Stimulated activated CD4-positive, alpha-beta T cell treated with anti-CD3 and anti-CD28 coated beads, Interleukin-15, amount 100 ng/mL, for 1 hour (primary cell): ENCODE measurements around the gene PTPN20.

Source experiments
- DNase-seq, 2 donors: peaks; one replicate each; pipeline ENCODE4 v3.0.0-alpha.2; 2020; ENCODE audit warnings: low read depth in 1 of 2, low spot score in 1 of 2

The PTPN20 gene

DNA sequence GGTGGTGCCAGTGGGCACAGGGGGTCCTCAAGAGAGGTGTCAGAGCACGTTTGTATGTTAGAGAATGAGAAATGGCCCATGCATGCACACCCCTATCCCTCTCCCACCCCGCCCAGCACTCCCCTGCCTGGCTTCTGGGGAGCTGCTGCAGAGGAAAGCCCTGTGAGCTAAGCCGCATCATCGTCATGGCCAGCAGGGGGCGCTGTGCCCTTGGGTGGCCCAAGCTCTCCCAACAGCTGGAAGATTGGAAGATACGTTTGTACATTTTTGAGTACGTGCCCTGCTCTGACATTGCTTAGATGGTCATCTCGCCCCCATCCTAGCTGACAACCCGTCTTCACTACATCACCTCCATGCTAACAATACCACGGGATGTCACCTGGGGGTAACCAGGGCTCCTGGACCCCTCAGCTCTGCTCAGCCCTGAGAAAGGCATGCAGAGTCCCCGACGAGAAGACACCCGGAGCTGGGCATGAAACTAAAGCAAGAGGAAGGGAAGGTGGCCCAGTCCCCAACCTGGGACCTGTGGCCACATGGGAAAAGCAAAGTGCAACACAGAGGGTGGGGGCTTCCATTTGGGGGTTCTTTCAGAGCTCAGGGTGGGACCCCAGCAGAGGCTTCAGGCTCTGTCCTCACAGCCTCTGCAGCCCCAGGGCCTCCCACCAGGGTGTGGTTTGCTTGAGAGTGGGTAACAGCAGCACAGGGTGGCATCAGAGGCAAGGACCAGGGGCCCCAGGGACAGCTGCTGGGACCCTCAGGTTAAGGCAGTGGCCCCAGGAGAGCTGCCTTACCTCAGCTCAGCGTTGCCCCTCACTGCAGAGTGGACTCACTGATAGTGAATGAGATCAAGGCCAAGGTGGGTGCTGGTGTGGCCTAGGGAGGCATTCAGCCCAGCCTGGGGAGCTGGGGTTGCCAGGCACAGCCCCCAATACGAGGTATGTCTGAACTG, 136.6 kb downstream of the PTPN20 start:
- DNase-seq = peak; percentile 54 to 72

DNA sequence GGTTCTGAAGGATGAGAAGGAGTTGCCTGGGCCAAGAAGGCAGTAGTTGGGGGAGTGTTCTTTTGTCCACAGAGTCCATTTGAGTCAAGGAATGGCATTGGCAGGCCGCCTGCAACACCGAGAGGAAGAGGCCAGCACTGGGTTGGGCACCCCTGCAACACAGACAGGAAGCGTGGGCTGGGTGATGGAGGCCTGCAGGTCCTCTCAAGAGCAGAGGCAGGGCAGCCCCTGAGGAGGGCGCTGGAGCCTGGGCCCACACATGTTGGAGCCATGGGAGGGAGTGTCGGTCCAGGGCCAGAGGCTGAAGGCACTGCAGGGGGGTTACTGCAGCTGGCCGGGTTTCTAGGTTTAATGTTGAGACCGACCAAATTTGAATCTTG, 137.3 kb downstream of the PTPN20 start:
- DNase-seq = no peak

DNA sequence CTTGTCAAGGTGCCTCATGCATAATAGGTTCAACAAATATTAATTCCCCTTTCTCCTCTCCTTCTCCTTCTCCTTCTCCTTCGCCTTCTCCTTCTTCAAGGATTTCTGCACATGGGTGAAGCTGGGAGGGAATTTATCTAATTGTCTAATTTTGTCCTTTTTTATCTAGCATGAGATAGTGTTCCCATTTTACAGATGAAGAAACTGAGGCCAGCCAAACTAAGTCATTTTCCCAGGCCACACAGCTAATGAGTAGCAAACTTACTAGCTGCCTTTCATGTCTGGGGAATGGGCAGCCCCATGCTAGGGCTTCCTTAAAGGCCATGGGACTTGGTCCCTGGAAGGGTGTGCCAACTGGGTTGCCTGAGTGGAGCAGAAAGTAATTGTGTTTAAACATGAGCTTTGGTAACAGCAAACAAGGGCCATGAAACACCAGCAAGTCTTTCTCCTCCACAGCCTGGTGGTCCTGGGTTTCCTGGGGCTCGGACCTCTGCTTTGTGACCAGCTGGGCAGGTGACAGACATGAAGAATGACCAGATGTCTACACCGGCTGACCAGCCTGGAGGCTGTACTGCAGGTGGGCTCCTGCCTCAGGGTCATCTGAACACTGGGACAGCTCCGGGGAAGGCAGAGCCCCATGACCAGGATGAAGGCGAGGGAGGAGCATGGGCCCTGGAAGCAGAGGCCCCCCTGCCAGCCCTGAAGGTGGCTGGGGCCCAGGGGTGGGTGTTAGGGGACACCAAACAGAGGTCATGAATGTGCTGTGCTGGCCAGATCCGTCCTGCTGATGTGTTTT, 138.0 kb downstream of the PTPN20 start:
- no peak for DNase-seq

DNA sequence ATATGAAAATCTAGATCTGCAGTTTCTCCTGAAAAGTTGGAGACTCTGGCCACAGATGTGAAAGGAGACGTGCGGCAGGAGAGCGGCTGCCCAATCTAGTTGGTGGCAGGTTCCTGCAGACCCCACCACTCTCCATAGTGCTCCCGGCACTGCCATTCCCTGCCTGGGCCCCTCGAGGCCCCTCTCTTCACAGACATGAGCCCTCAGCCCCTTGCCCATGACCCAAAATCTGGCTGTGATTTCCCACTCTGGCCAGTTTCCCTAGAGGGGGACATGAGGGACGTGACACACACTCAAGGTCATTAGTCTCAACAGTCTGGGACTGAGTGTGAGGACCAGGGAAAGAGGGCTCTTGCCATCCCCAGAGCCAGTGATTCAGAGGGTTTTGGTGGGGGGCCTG, 138.7 kb downstream of the PTPN20 start:
- DNase-seq = no peak

DNA sequence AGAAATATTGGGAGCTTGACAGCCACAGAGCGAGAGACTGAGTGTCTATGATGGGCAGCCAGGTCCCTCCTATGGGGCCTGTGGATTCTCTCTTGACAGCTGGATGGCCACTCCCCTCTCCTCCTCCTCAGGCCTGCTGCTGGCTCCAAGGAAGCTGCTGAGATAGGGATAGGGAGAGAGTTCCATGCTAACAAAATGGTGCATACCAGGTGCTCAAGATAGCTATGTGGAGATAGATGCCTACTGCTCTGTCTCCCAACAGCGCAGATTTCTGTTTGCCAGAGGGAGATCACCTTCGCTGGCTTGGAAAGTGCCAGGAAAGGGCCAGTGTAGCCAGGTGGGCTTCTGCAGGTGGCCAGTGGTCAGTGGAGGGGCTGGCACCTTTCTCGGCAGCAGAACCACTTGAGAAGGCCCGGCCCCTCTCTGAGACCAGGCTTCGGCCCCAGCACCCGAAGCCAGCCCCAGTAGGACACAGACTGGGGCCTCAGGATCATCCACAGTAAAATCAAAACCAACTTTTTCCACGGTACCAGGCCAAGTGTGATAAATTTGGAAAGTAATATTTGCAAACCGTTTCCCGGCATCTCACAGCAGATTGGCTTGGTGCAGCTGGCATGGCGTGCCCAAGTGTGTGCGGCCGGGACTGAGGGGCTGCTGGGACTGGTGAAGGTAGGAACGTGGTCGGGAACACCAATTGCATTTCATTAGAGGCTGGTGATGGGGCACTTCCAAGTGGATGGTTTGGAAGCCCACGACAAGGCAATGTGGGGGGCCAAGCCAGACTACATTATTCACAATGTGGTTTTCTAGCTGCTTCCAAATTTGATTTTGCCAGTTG, 139.6 kb downstream of the PTPN20 start:
- DNase-seq = no peak

DNA sequence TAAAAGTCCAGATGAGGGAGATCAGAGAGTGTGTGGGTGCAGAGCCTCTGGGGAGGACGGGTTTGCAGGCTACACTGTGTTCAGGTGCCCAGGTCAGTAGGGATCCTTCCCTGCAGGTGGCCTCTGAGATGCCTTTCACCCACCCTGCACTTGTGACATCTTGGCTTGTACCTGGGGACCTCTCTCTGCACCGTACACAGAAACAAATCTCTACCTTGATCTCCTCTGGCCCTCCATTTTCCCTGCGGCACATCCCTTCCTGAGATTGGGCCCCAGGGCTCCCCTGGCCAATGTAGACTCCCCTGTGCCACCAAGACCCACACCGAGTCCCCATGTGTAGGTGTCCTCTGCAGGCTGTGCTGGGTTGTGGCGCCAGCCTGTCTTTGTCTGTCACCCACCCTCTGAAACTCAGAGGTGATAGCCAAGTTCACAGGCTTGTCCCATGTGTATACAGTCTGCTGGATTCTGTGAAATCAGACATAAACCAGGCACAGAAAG, 140.6 kb downstream of the PTPN20 start:
- DNase-seq = no peak
